ENCODE results near the gene TDO2.
A peak's percentile ranks its signal among the peaks of the same experiment; 100 is the strongest.
"Not testable (repeated sequence)": the region's sequence is repeated elsewhere in the genome, so short reads cannot be mapped to it uniquely, and the experiment has no call there.

TDO2 gene

GRCh38 chr4:155908187-155909139 is 5.0 kb downstream of the TDO2 start:
- no peak for DNase-seq

DNA sequence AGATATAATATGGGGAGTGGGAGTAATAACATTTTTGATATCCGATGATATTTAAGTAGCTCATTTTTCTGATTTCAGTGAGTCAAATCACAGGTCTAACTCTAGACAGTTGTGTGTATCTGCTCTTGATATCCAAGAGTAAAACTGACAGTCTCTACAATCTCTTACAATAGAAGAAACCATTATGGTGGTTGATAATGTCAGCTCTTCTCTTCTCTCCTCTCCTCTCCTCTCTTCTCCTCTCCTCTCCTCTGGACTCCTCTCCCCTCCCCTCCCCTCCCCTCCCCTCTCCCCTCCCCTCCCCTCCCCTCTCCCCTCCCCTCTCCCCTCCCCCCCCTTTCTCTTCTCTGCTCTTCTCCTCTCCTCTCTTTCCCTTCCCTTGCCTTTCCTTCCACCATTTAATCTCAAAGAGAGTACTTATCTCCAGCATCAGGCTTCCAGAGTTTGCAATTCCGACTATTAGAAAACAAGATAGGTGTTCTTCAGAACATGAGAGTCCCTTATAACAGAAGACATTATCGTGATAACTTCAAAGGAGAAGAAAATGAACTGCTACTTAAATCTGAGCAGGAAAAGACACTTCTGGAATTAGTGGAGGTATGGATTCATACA is 6.2 kb downstream of the TDO2 start:
- no peak for DNase-seq

GRCh38 chr4:155911905-155912304 is 8.4 kb downstream of the TDO2 start:
- no peak for DNase-seq

- no peak for DNase-seq
These were observed 11.3 kb downstream of the TDO2 start for GRCh38 chr4:155914782-155915181.

- no peak for DNase-seq
These were observed 18.1 kb downstream of the TDO2 start for GRCh38 chr4:155921597-155921996.

DNA sequence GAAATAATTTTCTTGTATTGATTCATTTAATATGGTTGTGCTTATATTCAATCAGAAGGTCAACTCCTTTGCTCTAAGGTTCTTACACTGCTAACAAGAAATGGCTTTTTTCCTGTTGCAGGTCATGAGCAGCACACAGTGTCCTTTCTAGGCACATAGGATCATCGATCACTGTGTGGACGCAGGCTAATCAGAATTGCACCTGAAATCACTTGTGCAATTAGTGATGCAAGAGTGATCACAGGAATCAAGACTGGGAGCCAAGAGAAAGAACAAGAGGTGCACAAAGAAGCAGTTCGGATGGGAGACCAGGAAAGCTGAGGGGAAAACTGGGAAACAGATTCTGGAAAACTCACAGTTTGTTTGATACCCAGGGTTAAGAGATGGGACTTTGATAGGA is 21.1 kb downstream of the TDO2 start:
- DNase-seq = no peak

DNA sequence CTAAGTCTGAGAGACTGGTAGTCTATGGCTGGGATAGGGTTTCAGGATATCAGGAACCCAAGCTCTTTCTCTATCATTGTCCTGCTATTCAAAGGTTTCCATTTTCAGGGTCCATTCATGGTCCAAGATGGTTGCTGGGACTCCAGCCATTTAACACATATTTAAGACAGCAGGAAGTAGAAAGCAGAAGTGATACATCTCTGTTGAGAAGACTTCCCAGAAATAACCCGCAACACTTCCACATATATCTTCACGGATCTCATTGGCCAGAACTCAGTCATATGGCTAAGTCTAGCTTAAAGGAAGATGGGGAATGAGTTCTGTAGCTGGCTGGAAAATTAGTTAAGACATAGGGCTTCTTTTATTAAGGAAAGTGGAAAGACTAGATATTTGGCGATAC is 26.3 kb downstream of the TDO2 start:
- DNase-seq = no peak

- no peak for DNase-seq
These were observed 26.8 kb downstream of the TDO2 start for GRCh38 chr4:155930330-155930729.

- no peak for DNase-seq
These were observed 28.1 kb downstream of the TDO2 start for GRCh38 chr4:155931634-155932033.

DNA sequence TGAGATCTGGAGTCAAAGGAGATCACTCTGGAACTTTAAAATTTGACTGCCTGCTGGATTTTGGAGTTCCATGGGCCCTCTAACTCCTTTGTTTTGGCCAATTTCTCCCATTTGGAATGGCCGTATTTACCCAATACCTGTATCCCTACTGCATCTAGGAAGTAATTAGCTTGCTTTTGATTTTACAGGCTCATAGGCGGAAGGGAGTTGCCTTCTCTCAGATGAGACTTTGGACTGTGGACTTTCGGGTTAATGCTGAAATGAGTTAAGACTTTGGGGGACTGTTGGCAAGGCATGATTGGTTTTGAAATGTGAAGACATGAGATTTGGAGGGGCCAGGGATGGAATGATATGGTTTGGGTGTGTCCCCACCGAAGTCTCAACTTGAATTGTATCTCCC is 31.1 kb downstream of the TDO2 start:
- DNase-seq = not testable (repeated sequence)

DNA sequence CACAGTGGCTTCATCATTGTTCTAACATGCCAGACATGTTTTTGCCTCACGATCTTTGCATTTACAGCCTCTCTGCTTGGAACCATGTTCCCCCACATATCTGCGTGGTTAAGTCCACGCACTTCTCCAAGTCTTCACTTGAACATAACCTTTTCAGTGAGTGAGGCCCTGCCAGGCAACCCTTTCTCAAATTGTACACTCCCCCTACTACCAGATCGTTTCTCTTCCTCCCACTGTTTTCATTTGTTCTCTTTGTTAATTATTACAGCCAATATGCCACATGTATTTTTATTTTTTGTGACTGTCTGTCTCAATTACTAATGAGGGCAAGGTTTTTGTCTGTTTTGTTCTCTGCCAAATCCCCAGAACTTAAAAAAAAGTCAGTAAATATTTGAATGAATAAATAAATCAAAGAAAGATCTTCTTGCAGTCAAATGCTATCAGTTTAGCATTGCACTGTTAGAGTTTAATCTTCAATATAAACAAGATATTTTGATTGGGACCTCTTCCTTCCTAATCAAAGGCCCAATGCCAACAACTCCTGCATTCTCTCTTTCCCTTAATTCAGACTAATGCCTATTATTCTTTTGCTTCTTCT is 32.0 kb downstream of the TDO2 start:
- DNase-seq = no peak

- DNase-seq = no peak
These were observed 37.7 kb downstream of the TDO2 start for GRCh38 chr4:155941085-155941790.

GRCh38 chr4:155941820-155942219 is 38.3 kb downstream of the TDO2 start:
- DNase-seq = no peak

DNA sequence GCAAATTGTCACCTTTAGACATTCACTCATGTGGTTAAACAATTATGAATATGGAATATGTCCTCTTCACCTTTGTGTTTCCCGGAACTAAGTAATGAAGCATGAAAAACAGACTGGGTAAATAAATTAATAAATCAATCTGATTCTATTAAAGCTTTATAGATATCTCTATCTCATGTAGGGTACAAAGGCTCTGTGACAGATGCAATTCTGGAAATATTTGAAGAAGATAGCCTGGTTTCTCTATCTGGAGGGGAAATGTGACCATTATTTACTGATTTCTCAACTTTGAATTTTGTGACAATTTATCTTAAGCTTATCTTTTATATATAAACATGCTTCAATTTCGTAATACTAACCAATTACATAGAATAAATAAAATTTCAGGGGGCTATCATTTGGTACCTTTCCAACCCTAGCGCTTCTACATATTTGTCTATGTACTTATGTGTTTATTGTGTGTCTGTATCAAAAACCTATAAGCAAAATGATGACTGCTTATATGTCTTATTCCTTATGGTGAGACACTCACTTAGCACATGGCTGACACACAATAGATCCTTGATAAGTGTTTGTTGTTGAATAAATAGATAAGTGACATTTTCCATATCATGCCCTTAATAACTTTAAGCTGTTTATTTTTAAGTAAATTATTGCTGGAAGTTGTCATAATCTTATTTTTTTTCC is 40.3 kb downstream of the TDO2 start:
- DNase-seq = no peak

GRCh38 chr4:155944516-155944915 is 41.0 kb downstream of the TDO2 start:
- no peak for DNase-seq

- no peak for DNase-seq
These were observed 43.0 kb downstream of the TDO2 start for GRCh38 chr4:155946486-155946885.

- DNase-seq = no peak
These were observed 45.0 kb downstream of the TDO2 start for GRCh38 chr4:155948541-155948940.

DNA sequence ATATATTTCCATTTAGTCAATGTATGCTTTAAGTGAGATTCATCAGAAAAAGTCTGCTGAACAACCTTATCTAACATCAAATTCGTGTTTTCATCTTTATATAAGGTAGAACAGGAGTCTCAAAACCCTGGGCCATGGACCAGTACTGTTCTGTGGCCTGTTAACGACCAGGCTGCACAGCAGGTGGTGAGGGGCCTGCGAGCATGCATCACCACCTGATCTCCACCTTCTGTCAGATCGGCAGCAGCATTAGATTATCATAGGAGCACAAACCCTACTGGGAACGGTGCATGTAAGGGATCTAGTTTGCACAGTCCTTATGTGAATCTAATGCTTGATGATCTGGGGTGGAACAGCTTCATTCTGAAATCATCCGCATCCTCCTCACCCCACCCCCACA is 47.0 kb downstream of the TDO2 start:
- DNase-seq = no peak

- no peak for DNase-seq
These were observed 49.0 kb downstream of the TDO2 start for GRCh38 chr4:155952501-155952901.

DNA sequence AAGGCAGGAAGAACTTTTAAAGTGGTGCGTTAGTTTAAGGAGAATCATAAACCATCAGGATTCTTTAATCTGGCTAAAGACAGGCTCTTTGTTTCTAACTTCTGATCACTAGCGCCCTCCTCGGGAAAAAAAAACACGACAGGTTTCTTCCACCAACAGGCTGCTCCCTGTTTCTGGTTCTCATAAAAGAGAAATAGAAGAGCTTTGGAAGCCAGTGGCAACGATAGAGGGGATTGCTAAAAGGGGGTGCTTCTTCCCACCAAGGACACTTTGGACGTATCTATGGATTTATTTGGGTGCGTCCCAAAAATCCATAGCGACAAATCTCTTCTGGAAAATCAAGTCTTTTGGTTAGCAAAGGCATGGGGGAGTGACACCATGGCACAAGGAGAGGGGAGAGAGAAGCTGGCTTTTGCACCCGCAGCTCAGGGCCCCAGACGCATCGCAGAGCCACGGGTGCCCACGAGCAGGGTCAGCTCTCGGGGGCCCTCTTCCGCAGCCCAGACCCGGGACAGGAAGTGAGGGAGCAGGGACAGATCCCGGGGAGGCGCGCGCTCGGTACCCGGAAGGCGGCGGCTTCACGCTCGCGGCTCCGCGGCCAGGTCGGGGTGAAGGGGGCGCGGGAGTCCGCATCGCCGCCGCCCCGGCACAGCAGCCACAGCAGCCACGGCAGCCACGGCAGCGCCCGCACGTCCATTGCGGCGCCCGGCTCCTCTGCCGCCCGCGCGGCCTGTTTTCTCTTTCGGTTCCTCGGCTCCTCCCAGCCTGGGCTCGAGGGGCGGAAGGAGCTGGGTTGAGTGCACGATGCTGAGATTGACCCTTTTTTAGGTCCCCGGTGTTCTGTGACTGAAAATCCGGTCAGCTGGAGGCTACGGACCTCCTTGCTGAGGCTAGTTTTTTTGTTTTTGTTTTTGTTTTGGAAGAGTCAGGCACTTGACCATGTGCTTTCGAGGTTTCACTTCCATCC is 49.9 kb downstream of the TDO2 start, which contains the start of gene CTSO:
Gene CTSO (minus strand): TSS at position 716 of the 967 bp plus-strand sequence. CDS start 19 bp downstream, at position 697.
- peak; percentile 72 for DNase-seq

GRCh38 chr4:155954118-155954685 is 50.7 kb downstream of the TDO2 start:
- no peak for DNase-seq

Measured in stimulated activated naive CD4-positive, alpha-beta T cell treated with Interleukin-2 at 50 U/mL for 16 hours (primary cell).